WTC11 (cell line): ENCODE measurements around the gene TARBP1. TPM values are rescaled to one million over a fixed set of nuclear protein-coding genes. Genes with fewer than 3 reads are reported as not detected.

Experiments used
- E2F1 ChIP-seq: sonication (generic); formaldehyde crosslinking; IDR thresholded peaks from 2 replicates; pipeline ENCODE4 v1.8.0; 2022; ENCODE audit warnings: mild to moderate bottlenecking, missing genetic modification reagents
- ELF4 ChIP-seq: sonication (generic); formaldehyde crosslinking; IDR thresholded peaks from 2 replicates; pipeline ENCODE4 v1.8.1; 2022; ENCODE audit warnings: low read depth, mild to moderate bottlenecking, moderate library complexity, missing genetic modification reagents
- MAX ChIP-seq: sonication (generic); formaldehyde crosslinking; IDR thresholded peaks from 2 replicates; pipeline ENCODE4 v1.8.0; 2022; ENCODE audit warnings: mild to moderate bottlenecking, missing genetic modification reagents
- MLX ChIP-seq: sonication (generic); formaldehyde crosslinking; IDR thresholded peaks from 2 replicates; pipeline ENCODE4 v1.8.1; 2023; ENCODE audit warnings: mild to moderate bottlenecking, missing genetic modification reagents, moderate library complexity
- MYBL2 ChIP-seq: sonication (generic); formaldehyde crosslinking; IDR thresholded peaks from 2 replicates; pipeline ENCODE4 v1.8.1; 2023; ENCODE audit warnings: mild to moderate bottlenecking, moderate library complexity, missing genetic modification reagents
- NFYB ChIP-seq: sonication (generic); formaldehyde crosslinking; conservative IDR thresholded peaks from 2 replicates; pipeline ENCODE4 v1.8.0; 2022; ENCODE audit warnings: low read depth, missing genetic modification reagents
- NR3C1 ChIP-seq: sonication (generic); formaldehyde crosslinking; conservative IDR thresholded peaks from 2 replicates; pipeline ENCODE4 v1.8.1; 2023; ENCODE audit warnings: low read depth, mild to moderate bottlenecking, missing genetic modification reagents
- SMAD3 ChIP-seq: sonication (generic); formaldehyde crosslinking; IDR thresholded peaks from 2 replicates; pipeline ENCODE4 v1.8.0; 2022; ENCODE audit warnings: missing genetic modification reagents, mild to moderate bottlenecking, borderline replicate concordance
- SOX15 ChIP-seq: fragments of 250-450 bp; sonication (Bioruptor Pico); IDR thresholded peaks from 2 replicates; pipeline ENCODE4 v1.9.0; 2021; ENCODE audit warnings: mild to moderate bottlenecking
- SP1 ChIP-seq: sonication (generic); formaldehyde crosslinking; conservative IDR thresholded peaks from 2 replicates; pipeline ENCODE4 v1.8.1; 2022; ENCODE audit warnings: missing genetic modification reagents
- TCF7 ChIP-seq: sonication (generic); formaldehyde crosslinking; IDR thresholded peaks from 2 replicates; pipeline ENCODE4 v1.8.0; 2022; ENCODE audit warnings: mild to moderate bottlenecking, low read depth, missing genetic modification reagents, moderate library complexity
- TEAD1 ChIP-seq: sonication (generic); formaldehyde crosslinking; IDR thresholded peaks from 2 replicates; pipeline ENCODE4 v1.8.0; 2022; ENCODE audit warnings: mild to moderate bottlenecking, missing genetic modification reagents
- USF1 ChIP-seq: sonication (generic); formaldehyde crosslinking; IDR thresholded peaks from 2 replicates; pipeline ENCODE4 v1.8.0; 2022; ENCODE audit warnings: mild to moderate bottlenecking, missing genetic modification reagents
- ZNF121 ChIP-seq: sonication (generic); formaldehyde crosslinking; IDR thresholded peaks from 2 replicates; pipeline ENCODE4 v1.8.0; 2023; ENCODE audit warnings: missing genetic modification reagents
- ZNF138 ChIP-seq: sonication (generic); formaldehyde crosslinking; conservative IDR thresholded peaks from 2 replicates; pipeline ENCODE4 v1.8.1; 2022; ENCODE audit warnings: mild to moderate bottlenecking, moderate library complexity, missing genetic modification reagents
- ZNF263 ChIP-seq: sonication (generic); formaldehyde crosslinking; IDR thresholded peaks from 2 replicates; pipeline ENCODE4 v1.8.1; 2022; ENCODE audit warnings: low read depth, mild to moderate bottlenecking, moderate library complexity, missing genetic modification reagents
- ZNF416 ChIP-seq: fragments of 250-450 bp; sonication (Bioruptor Pico); IDR thresholded peaks from 2 replicates; pipeline ENCODE4 v1.9.0; 2021; ENCODE audit warnings: mild to moderate bottlenecking, inconsistent platforms
- total RNA-seq: library from RNA; stranded (reverse); gene quantifications from 3 replicates; pipeline ENCODE4 v1.2.3, GENCODE V29; 2021
- TF ChIP-seq, protein P1 (sequence below): fragments of 250-450 bp; sonication (Bioruptor Pico); IDR thresholded peaks from 2 replicates; pipeline ENCODE4 v1.9.0; 2021; ENCODE audit warnings: mild to moderate bottlenecking
- TF ChIP-seq, protein P2 (sequence below): sonication (generic); formaldehyde crosslinking; IDR thresholded peaks from 2 replicates; pipeline ENCODE4 v1.8.1; 2022; ENCODE audit warnings: low read depth, missing genetic modification reagents, borderline replicate concordance
- TF ChIP-seq, protein P3 (sequence below): fragments of 250-450 bp; sonication (Bioruptor Pico); IDR thresholded peaks from 2 replicates; pipeline ENCODE4 v1.9.0; 2021; ENCODE audit warnings: moderate library complexity, mild to moderate bottlenecking, inconsistent platforms, borderline replicate concordance

TARBP1 gene
- total RNA-seq, 1 experiment from 2014 or later: 24.0 TPM

DNA sequence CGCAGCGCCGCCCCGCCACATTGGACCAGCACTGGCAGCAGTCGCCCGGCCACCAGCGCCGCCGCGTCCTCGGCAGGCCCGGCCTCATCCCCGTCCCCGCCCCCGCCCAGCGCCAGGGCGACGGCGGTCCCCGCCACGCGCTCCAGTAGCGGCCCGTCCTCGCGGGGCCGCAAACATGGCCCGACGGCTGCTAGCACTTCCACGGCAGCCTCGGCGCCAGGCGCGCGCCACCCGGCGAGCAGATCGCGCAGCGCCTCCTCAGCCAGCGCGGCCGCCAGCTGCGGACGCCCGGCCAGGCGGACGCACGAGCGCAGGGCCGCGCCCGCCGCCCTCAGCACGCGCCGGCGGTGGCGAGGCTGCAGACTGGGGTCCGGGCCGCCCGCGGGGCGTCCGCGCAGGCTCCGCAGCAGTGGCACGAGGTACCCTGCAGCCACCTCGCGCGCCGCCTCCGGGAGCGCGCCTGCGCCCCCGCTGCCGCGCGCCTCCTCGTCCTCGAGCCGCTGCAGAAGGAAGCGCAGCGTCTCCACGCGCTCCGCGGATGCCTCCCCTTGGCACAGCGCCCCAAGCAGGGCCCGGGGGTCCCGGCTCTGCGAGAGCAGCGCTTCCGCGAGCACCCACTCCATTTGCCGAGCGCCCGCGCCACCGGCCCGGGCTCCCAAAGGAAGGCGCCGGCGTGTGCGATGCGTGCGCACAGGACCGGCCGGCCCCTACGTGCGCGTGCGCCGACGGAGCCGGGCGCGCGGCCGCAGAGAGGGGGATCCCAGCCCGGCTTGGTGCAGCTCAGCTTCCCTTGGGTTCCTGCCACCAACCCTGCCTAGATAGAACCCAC, at the start of gene TARBP1 (continued):
- TF ChIP-seq, protein P1, sequence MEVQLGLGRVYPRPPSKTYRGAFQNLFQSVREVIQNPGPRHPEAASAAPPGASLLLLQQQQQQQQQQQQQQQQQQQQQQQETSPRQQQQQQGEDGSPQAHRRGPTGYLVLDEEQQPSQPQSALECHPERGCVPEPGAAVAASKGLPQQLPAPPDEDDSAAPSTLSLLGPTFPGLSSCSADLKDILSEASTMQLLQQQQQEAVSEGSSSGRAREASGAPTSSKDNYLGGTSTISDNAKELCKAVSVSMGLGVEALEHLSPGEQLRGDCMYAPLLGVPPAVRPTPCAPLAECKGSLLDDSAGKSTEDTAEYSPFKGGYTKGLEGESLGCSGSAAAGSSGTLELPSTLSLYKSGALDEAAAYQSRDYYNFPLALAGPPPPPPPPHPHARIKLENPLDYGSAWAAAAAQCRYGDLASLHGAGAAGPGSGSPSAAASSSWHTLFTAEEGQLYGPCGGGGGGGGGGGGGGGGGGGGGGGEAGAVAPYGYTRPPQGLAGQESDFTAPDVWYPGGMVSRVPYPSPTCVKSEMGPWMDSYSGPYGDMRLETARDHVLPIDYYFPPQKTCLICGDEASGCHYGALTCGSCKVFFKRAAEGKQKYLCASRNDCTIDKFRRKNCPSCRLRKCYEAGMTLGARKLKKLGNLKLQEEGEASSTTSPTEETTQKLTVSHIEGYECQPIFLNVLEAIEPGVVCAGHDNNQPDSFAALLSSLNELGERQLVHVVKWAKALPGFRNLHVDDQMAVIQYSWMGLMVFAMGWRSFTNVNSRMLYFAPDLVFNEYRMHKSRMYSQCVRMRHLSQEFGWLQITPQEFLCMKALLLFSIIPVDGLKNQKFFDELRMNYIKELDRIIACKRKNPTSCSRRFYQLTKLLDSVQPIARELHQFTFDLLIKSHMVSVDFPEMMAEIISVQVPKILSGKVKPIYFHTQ: no peak
- TF ChIP-seq ZNF138 (CRISPR knock-in tag) (no peak), ZNF416 (no peak; the same call in 1 of the 2 replicates), ELF4 (CRISPR knock-in tag) (no peak), MYBL2 (CRISPR knock-in tag) (no peak), ZNF121 (CRISPR knock-in tag) (no peak), SP1 (CRISPR knock-in tag) (no peak; the same call in 1 of the 2 replicates), USF1 (no peak), SOX15 (no peak), MLX (CRISPR knock-in tag) (no peak), ZNF263 (CRISPR knock-in tag) (0 out of 2 replicates have a peak, but pooled peaks have one; percentile 22), NR3C1 (CRISPR knock-in tag) (peak; percentile 96), TCF7 (CRISPR knock-in tag) (no peak), SMAD3 (CRISPR knock-in tag) (peak; percentile 40; the same call in 1 of the 2 replicates), TEAD1 (CRISPR knock-in tag) (peak; percentile 50; the same call in 1 of the 2 replicates), MAX (CRISPR knock-in tag) (peak; percentile 62; the same call in 1 of the 2 replicates), NFYB (CRISPR knock-in tag) (no peak), E2F1 (CRISPR knock-in tag) (no peak)
- TF ChIP-seq, protein P2, sequence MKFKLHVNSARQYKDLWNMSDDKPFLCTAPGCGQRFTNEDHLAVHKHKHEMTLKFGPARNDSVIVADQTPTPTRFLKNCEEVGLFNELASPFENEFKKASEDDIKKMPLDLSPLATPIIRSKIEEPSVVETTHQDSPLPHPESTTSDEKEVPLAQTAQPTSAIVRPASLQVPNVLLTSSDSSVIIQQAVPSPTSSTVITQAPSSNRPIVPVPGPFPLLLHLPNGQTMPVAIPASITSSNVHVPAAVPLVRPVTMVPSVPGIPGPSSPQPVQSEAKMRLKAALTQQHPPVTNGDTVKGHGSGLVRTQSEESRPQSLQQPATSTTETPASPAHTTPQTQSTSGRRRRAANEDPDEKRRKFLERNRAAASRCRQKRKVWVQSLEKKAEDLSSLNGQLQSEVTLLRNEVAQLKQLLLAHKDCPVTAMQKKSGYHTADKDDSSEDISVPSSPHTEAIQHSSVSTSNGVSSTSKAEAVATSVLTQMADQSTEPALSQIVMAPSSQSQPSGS (CRISPR knock-in tag): no peak
- TF ChIP-seq, protein P3, sequence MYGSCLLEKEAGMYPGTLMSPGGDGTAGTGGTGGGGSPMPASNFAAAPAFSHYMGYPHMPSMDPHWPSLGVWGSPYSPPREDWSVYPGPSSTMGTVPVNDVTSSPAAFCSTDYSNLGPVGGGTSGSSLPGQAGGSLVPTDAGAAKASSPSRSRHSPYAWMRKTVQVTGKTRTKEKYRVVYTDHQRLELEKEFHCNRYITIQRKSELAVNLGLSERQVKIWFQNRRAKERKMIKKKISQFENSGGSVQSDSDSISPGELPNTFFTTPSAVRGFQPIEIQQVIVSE: no peak
